Measurements from ENCODE around the gene SBK1. TPM values are rescaled to one million over a fixed set of nuclear protein-coding genes. Genes with fewer than 3 reads are reported as not detected.

SBK1 gene
- total RNA-seq, 1 experiment from 2014 or later: 18.4 TPM

GRCh38 chr16:28312327-28312726 is 20.0 kb downstream of the SBK1 start:
- ChIA-PET CTCF (no interaction called here), POLR2A (ENCODE audit: unreplicated experiment) (no interaction called here)
- Histone ChIP-seq H3K36me3 (ENCODE audit: low read depth) (no peaks in the 10 kb centered on the region), H3K79me2 (ENCODE audit: low read depth) (no peaks in the 10 kb centered on the region), H3K9me2 (ENCODE audit: insufficient read depth) (no peaks in the 10 kb centered on the region), H3K4me1 (replicated peaks; ENCODE audit: insufficient read depth) (no peaks in the 10 kb centered on the region), H3K4me3 (no peak overlapping the region), H3K9me3 (ENCODE audit: insufficient read depth, low read depth) (no peaks in the 10 kb centered on the region), H3K27me3 (ENCODE audit: insufficient read depth, low read depth) (peaks cover under 1% of the 10 kb centered on the region; the same call in 1 of the 2 replicates), H4K20me1 (ENCODE audit: insufficient read depth) (no peaks in the 10 kb centered on the region), H3K27ac (no peak overlapping the region), H3K4me2 (no peak overlapping the region), H3F3A (ENCODE audit: insufficient read depth, low read depth) (no peaks in the 10 kb centered on the region), H2AFZ (no peak overlapping the region)
- intact Hi-C loops (cut with micrococcal nuclease; ENCODE audit: unreplicated experiment): no loop called here
- TF ChIP-seq EZH2 (IDR thresholded peaks at IDR 0.05; ENCODE audit: low read depth): no peak
- no peak for TF ChIP-seq CTCF (conservative IDR thresholded peaks at IDR 0.05)
- BruUV-seq (replicated peaks): no TSS peak
- DNase-seq: no peak

GRCh38 chr16:28313587-28313986 is 21.3 kb downstream of the SBK1 start:
- Histone ChIP-seq H3K4me3 (no peak overlapping the region), H3F3A (ENCODE audit: insufficient read depth, low read depth) (no peaks in the 10 kb centered on the region), H3K36me3 (ENCODE audit: low read depth) (no peaks in the 10 kb centered on the region), H3K4me1 (replicated peaks; ENCODE audit: insufficient read depth) (no peaks in the 10 kb centered on the region), H3K27me3 (ENCODE audit: insufficient read depth, low read depth) (no peaks in the 10 kb centered on the region), H4K20me1 (ENCODE audit: insufficient read depth) (no peaks in the 10 kb centered on the region), H3K9me3 (ENCODE audit: insufficient read depth, low read depth) (no peaks in the 10 kb centered on the region), H3K9me2 (ENCODE audit: insufficient read depth) (no peaks in the 10 kb centered on the region), H3K79me2 (ENCODE audit: low read depth) (no peaks in the 10 kb centered on the region), H3K4me2 (no peak overlapping the region), H2AFZ (no peak overlapping the region), H3K27ac (no peak overlapping the region)
- TF ChIP-seq EZH2 (IDR thresholded peaks at IDR 0.05; ENCODE audit: low read depth) (no peak), CTCF (conservative IDR thresholded peaks at IDR 0.05) (no peak)
- ChIA-PET CTCF (no interaction called here), POLR2A (ENCODE audit: unreplicated experiment) (no interaction called here)
- DNase-seq: no peak
- intact Hi-C loops (cut with micrococcal nuclease; ENCODE audit: unreplicated experiment): no loop called here
- no TSS peak for BruUV-seq (replicated peaks)

GRCh38 chr16:28316054-28316453 is 23.7 kb downstream of the SBK1 start:
- H3K27me3 ChIP-seq (ENCODE audit: insufficient read depth, low read depth): no peaks in the 10 kb centered on the region
- intact Hi-C loops (cut with micrococcal nuclease; ENCODE audit: unreplicated experiment): loop anchor here (2.0 kb wide), 1 partner anchor 343 kb away; no protein-coding TSS in a partner anchor
- CTCF ChIA-PET: interaction anchor here (0.6 to 1.4 kb wide), 3 partner anchors 35 to 498 kb away, joined by 4 read pairs; no protein-coding TSS in a partner anchor
- POLR2A ChIA-PET (ENCODE audit: unreplicated experiment): no interaction called here
- H3K79me2 ChIP-seq (ENCODE audit: low read depth): no peaks in the 10 kb centered on the region
- no peaks in the 10 kb centered on the region for H3K4me1 ChIP-seq (replicated peaks; ENCODE audit: insufficient read depth)
- H3K4me2 ChIP-seq: no peak overlapping the region
- TF ChIP-seq EZH2 (IDR thresholded peaks at IDR 0.05; ENCODE audit: low read depth) (no peak), CTCF (conservative IDR thresholded peaks at IDR 0.05) (no peak)
- H3K4me3 ChIP-seq: no peak overlapping the region
- H3K27ac ChIP-seq: no peak overlapping the region
- H3F3A ChIP-seq (ENCODE audit: insufficient read depth, low read depth): no peaks in the 10 kb centered on the region
- DNase-seq: no peak
- BruUV-seq (replicated peaks): no TSS peak
- H3K9me3 ChIP-seq (ENCODE audit: insufficient read depth, low read depth): no peaks in the 10 kb centered on the region
- no peaks in the 10 kb centered on the region for H4K20me1 ChIP-seq (ENCODE audit: insufficient read depth)
- H3K36me3 ChIP-seq (ENCODE audit: low read depth): no peaks in the 10 kb centered on the region
- H3K9me2 ChIP-seq (ENCODE audit: insufficient read depth): no peaks in the 10 kb centered on the region
- no peak overlapping the region for H2AFZ ChIP-seq
